ENCODE measurements around the gene SNUPN.

GRCh38 chr15:75646112-75646943 lies 20.8 kb upstream of the SNUPN start:
- TF ChIP-seq CTCF (IDR thresholded peaks at IDR 0.05 in 2 of 3, conservative IDR thresholded peaks at IDR 0.05 in 1 of 3; ENCODE audit: control insufficient read depth in 2 of 3, extremely low read depth in 1 of 3, insufficient read depth in 1 of 3, low read depth in 3 of 3, low read length in 3 of 3) (no peak), ATF3 (IDR thresholded peaks at IDR 0.05; ENCODE audit: borderline replicate concordance, extremely low read depth, low read depth, low read length) (no peak), POLR2A (IDR thresholded peaks at IDR 0.05; ENCODE audit: low read depth, low read length) (no peak), REST (IDR thresholded peaks at IDR 0.05; ENCODE audit: low read depth, low read length) (no peak), ESRRA (IDR thresholded peaks at IDR 0.05; ENCODE audit: low read length) (no peak), EZH2 (IDR thresholded peaks at IDR 0.05; ENCODE audit: borderline replicate concordance, control insufficient read depth, low read depth, low read length) (no peak), GABPA (IDR thresholded peaks at IDR 0.05; ENCODE audit: low read depth) (no peak), CEBPB (IDR thresholded peaks at IDR 0.05; ENCODE audit: borderline replicate concordance in 1 of 2, low read depth in 2 of 2, low read length in 2 of 2) (no peak), PML (IDR thresholded peaks at IDR 0.05; ENCODE audit: low read length) (no peak), RCOR1 (conservative IDR thresholded peaks at IDR 0.05; ENCODE audit: low read depth, low read length) (no peak), WRNIP1 (IDR thresholded peaks at IDR 0.05; ENCODE audit: borderline replicate concordance, low read depth, low read length) (no peak), BRCA1 (IDR thresholded peaks at IDR 0.05; ENCODE audit: low read depth, low read length) (no peak), POLR2AphosphoS5 (IDR thresholded peaks at IDR 0.05; ENCODE audit: low read length) (no peak), BCLAF1 (IDR thresholded peaks at IDR 0.05) (no peak)
